HPDE6-E6E7 (cell line): Measurements from ENCODE around the gene AMIGO1.

Source experiments
- DNase-seq: peaks from one replicate; pipeline ENCODE4 v3.0.0; 2011; ENCODE audit warnings: missing footprints; ENCODE audit errors: extremely low spot score

Gene AMIGO1

GRCh38 chr1:109532365-109533136 is 23.0 kb upstream of the AMIGO1 start:
- DNase-seq: peak; percentile 79

- no peak for DNase-seq
Observed at GRCh38 chr1:109531826-109532364, 22.4 kb upstream of the AMIGO1 start.

GRCh38 chr1:109531380-109531779 is 21.9 kb upstream of the AMIGO1 start:
- no peak for DNase-seq

GRCh38 chr1:109530457-109531087 is 21.0 kb upstream of the AMIGO1 start:
- DNase-seq: no peak

- no peak for DNase-seq
Observed at GRCh38 chr1:109529881-109530456, 20.4 kb upstream of the AMIGO1 start.

GRCh38 chr1:109528712-109529111 is 19.2 kb upstream of the AMIGO1 start:
- DNase-seq: no peak

GRCh38 chr1:109527846-109528695 is 18.5 kb upstream of the AMIGO1 start:
- DNase-seq: no peak

GRCh38 chr1:109527098-109527811 is 17.7 kb upstream of the AMIGO1 start:
- no peak for DNase-seq

- DNase-seq: no peak
Observed at GRCh38 chr1:109523706-109524105, 14.2 kb upstream of the AMIGO1 start.

GRCh38 chr1:109522026-109522425 is 12.5 kb upstream of the AMIGO1 start:
- DNase-seq: no peak

GRCh38 chr1:109521002-109521951 is 11.8 kb upstream of the AMIGO1 start:
- no peak for DNase-seq

- no peak for DNase-seq
Observed at GRCh38 chr1:109517337-109517736, 7.8 kb upstream of the AMIGO1 start.

GRCh38 chr1:109516872-109517271 is 7.3 kb upstream of the AMIGO1 start:
- no peak for DNase-seq

GRCh38 chr1:109514846-109515245 is 5.3 kb upstream of the AMIGO1 start:
- no peak for DNase-seq

- no peak for DNase-seq
Observed at GRCh38 chr1:109513110-109513710, 3.7 kb upstream of the AMIGO1 start.

- no peak for DNase-seq
Observed at GRCh38 chr1:109508873-109509175, 703 bp downstream of the AMIGO1 start.

GRCh38 chr1:109508001-109508872 is 1.3 kb downstream of the AMIGO1 start:
- no peak for DNase-seq

GRCh38 chr1:109504974-109505373 is 4.6 kb downstream of the AMIGO1 start:
- no peak for DNase-seq

GRCh38 chr1:109503935-109504334 is 5.6 kb downstream of the AMIGO1 start:
- no peak for DNase-seq
